Raji (cell line): ENCODE measurements around the gene TCF7.

Experiments used
- POLR2A ChIP-seq: IDR thresholded peaks from 2 replicates; pipeline ENCODE4 v1.6.1; 2011; ENCODE audit warnings: low read depth, low read length, control low read depth; ENCODE audit not compliant: insufficient read depth

TCF7 gene

GRCh38 chr5:134084570-134084969, 29.9 kb upstream of the TCF7 start:
- no peak for TF ChIP-seq POLR2A

- no peak for TF ChIP-seq POLR2A
Measured at GRCh38 chr5:134085411-134085810, 29.1 kb upstream of the TCF7 start.

GRCh38 chr5:134086225-134086942, 28.1 kb upstream of the TCF7 start:
- no peak for TF ChIP-seq POLR2A

GRCh38 chr5:134086943-134087305, 27.6 kb upstream of the TCF7 start:
- TF ChIP-seq POLR2A, result no peak

DNA sequence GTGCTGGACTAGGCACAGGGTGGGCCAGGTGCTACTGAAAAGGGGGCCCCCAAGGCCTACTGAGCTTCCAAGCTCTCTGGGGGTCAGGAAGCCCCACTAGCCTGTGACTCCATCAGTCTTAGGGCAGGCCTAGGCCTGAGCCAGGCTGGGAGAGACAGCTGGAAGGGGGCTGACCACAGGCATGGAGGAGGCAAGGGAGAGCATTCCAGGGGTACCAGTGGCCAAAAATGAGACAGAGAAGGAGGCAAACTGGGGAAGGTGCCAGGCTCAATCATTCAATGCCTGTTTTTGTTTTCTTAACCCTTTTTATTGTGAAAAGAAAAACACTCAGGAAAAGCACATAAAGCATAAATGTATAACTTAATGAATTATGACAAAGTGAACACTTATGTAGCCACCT, 26.2 kb upstream of the TCF7 start:
- no peak for TF ChIP-seq POLR2A

GRCh38 chr5:134088994-134089560, 25.4 kb upstream of the TCF7 start:
- no peak for TF ChIP-seq POLR2A

- TF ChIP-seq POLR2A, result no peak
Measured at GRCh38 chr5:134090522-134090921, 24.0 kb upstream of the TCF7 start.

DNA sequence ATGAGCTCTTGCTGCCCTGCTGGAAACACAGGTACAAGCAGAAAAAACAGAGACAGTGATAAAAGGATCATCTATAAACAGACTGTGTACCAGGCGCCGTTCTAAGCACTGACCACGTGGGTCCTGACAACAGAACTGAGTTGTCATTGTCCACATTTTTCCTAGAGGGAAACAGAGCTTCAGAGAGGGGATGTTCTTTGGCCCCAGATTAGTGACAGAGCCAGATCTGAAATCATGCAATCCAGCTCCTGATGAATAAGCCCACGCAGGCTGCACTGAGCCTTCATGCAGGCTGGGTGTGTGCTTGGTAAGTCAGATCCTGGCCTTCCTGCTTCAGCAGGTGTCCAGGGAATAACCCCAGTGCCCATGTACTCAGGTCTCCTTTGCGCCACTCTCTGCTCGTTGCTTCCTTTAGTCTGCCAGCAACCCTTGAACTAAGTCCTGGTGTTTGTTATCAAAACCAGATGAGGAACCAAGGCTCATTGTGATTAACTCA, 22.8 kb upstream of the TCF7 start:
- no peak for TF ChIP-seq POLR2A

GRCh38 chr5:134092875-134093274, 21.6 kb upstream of the TCF7 start:
- no peak for TF ChIP-seq POLR2A

DNA sequence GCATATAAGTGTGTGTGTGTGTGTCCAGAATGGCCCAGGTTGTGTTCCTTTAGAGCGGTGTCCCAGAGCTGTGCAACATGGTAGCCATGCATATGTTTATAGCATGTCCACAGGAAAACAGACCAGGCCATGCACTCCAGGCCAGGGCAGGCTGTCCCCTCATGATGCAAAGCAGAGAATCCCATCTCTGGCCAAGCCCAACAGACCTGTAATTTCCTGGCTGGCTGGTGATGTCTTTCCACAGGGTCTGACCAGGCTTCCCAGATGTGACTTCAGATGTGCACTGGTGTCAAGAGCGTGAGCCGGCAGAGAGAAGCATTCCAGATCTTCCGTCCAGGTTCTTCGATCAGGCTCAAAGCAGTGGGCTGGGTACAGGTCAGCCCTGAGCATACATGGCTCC, 21.1 kb upstream of the TCF7 start:
- no peak for TF ChIP-seq POLR2A

DNA sequence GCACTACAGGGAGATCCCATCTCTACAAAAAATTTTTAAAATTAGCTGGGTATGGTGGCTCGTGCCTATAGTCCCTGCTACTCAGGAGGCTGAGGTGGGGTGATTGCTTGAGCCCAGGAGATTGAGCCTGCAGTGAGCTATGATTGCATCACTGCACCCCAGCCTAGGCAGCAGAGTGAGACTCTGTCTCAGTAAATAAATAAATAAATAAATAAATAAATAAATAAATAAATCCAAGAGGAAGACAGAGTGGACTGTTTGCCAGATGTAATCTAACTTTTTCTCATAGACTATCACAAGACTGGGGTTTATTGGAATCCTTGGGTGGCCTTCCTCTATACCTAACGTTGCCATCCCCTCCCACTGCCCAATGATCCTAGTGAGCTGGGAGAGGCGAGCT, 19.2 kb upstream of the TCF7 start:
- no peak for TF ChIP-seq POLR2A

DNA sequence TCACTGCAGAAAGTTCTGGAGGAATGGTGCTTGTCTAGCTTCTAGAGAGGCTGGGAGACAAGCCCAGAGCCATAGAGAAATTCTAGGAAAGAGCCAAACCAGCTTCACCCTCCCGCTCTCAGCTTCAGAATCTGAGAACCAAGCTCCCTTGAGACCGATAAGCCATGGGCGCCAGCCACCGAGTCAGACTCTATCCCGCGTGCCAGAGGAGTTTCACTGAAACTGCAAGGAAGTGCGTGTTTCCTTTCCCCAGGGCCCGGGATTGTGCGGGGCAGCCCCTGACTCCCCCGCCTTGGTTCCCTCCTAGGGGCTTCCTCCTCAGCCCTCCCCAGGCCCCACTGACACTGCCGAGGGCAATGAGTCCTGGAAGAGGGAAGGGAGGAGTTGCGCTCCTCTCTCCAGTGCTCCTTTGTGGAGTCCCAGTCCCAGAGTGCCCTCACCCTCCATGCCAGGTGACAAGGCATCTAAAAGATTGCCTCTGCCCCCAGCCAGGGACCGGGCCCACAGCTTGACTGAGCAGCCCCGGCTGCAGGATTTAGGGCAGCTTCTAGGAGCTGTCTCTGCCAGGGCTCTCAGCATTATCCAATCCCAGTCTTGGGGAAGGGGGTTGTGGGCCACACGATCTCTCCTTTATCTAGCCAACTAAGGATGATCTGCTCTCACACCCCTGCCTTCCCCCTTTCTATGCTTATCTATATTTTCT, 18.4 kb upstream of the TCF7 start:
- no peak for TF ChIP-seq POLR2A

GRCh38 chr5:134097211-134097749, 17.2 kb upstream of the TCF7 start:
- TF ChIP-seq POLR2A, result no peak

- no peak for TF ChIP-seq POLR2A
Measured at GRCh38 chr5:134098690-134099089, 15.8 kb upstream of the TCF7 start.

- no peak for TF ChIP-seq POLR2A
Measured at GRCh38 chr5:134099288-134099872, 15.1 kb upstream of the TCF7 start.

GRCh38 chr5:134099939-134100282, 14.6 kb upstream of the TCF7 start:
- no peak for TF ChIP-seq POLR2A
